GM12865 (cell line): ENCODE data around the gene MICALL1.
"Not testable (repeated sequence)": the region's sequence is repeated elsewhere in the genome, so short reads cannot be mapped to it uniquely, and the experiment has no call there.

Experiments
- DNase-seq: peaks from one replicate; pipeline ENCODE4 v3.0.0; 2010; ENCODE audit warnings: low read depth
- H3K4me3 ChIP-seq: 2 replicates; pipeline ENCODE4 v1.5.1; 2011; ENCODE audit warnings: mild to moderate bottlenecking, low read depth, low read length, control low read depth
- TF ChIP-seq, protein P1 (sequence below): IDR thresholded peaks from 2 replicates; pipeline ENCODE4 v1.5.1; 2011; ENCODE audit warnings: low read length, control low read depth, low read depth, inconsistent platforms; ENCODE audit not compliant: insufficient read depth; ENCODE audit errors: missing control alignments

MICALL1 gene

DNA sequence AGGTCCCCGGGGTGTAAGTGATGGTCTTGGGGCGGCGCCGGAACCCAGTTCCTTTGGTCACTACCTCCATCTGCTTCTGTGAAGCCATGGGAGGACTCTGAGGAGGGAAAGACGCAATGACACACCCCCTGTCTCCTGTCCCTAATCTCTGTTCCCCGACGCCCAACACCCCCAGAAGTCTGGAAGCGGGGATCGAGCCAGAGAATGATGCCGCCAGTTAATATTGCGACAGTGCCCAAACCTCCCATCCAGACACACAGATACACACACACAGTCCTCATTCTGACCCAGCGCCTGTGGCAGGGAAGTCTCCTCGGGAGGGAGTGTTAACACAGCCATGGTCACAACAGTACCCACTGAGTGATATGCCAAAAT lies 47.0 kb downstream of the MICALL1 start:
- H3K4me3 ChIP-seq, result peak overlapping the region; percentile 91
- DNase-seq, result no peak
- TF ChIP-seq, protein P1, sequence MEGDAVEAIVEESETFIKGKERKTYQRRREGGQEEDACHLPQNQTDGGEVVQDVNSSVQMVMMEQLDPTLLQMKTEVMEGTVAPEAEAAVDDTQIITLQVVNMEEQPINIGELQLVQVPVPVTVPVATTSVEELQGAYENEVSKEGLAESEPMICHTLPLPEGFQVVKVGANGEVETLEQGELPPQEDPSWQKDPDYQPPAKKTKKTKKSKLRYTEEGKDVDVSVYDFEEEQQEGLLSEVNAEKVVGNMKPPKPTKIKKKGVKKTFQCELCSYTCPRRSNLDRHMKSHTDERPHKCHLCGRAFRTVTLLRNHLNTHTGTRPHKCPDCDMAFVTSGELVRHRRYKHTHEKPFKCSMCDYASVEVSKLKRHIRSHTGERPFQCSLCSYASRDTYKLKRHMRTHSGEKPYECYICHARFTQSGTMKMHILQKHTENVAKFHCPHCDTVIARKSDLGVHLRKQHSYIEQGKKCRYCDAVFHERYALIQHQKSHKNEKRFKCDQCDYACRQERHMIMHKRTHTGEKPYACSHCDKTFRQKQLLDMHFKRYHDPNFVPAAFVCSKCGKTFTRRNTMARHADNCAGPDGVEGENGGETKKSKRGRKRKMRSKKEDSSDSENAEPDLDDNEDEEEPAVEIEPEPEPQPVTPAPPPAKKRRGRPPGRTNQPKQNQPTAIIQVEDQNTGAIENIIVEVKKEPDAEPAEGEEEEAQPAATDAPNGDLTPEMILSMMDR, result no peak

DNA sequence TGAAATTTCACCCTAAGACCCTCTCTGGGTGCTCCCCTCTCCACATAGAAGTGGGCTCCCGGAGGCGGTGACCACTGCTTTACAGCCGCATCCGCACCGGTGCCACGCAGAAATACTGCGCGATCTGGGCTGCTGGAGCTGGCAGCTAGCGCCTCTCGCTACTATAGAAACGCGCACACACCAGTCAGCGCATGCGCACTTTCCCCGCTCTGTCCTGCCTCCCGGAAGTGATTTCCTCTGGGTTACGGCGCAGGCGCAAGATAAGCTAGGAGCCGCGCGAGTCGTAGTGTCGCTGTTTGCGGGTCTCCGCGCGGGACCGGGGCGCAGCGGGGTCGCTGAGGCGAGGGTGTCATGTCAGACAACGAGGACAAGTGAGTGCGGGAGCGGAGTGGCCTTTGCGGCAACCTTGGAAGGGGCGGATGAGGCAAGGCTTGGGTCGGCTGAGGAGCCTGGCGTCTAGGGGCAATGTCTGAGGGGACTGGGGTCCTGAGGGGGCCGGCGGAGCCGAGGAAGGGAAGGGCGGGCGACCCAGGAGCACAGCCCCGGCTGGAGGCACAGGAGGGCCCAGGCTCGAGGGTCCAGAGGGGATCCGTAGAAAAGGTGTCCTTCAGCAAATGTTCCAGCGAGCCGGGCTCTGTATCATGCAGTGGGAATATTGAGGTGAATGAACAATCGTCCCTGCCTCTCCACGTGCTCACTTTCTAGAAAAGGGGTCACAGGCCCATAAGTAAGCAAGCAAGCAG lies 47.5 kb downstream of the MICALL1 start, which contains the start of the genes C22orf23 and POLR2F:
Gene C22orf23 (minus strand): TSS at position 165 of the 743 bp plus-strand sequence. CDS start 452 bp downstream, outside the sequence.
Gene POLR2F (plus strand): TSS at position 263 of the 743 bp plus-strand sequence. CDS start 89 bp downstream, at position 352.
- DNase-seq, result peak; percentile 97
- peak within 1 kb of the TSS; percentile 91 for H3K4me3 ChIP-seq
- TF ChIP-seq, protein P1, result no peak

DNA sequence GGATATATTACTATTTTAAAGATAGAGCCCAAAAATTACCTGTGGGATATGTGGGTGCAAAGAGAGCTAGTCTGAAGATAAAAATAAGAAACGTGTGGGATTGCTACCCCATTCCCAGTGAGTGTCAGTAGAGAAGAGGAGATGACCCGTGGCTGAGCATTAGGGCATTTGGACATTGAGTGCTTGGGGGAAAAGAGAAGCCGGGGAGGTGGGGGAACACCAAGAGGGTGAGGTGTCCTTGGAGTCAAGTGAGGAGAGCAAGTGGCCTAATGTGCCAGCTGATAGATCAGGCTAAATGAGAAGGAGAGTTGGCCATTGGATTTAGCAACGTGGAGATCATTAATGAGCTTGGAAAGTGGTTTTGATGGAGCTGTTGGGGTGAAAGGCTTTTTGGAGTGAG lies 48.6 kb downstream of the MICALL1 start:
- H3K4me3 ChIP-seq, result peak overlapping the region; percentile 91
- DNase-seq, result no peak
- TF ChIP-seq, protein P1, result no peak

DNA sequence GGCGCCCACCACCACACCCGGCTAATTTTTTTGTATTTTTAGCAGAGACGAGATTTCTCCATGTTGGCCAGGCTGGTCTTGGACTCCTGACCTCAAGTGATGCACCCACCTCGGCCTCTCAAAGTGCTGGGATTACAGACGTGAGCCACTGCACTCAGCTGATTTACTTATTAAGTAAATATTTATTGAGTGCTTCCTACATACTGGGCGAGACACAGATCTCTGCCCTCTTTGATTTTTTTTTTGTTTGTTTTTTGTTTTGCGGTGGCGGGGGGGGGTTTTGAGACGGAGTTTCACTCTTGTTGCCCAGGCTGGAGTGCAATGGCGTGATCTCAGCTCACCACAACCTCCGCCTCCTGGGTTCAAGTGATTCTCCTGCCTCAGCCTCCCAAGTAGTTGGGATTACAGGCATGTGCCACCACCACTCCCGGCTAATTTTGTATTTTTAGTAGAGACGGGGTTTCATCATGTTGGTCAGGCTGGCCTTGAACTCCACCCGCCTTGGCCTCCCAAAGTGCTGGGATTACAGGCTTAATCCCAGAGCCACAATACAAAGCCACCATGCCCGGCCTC lies 49.8 kb downstream of the MICALL1 start:
- DNase-seq, H3K4me3 ChIP-seq: not testable (repeated sequence)

DNA sequence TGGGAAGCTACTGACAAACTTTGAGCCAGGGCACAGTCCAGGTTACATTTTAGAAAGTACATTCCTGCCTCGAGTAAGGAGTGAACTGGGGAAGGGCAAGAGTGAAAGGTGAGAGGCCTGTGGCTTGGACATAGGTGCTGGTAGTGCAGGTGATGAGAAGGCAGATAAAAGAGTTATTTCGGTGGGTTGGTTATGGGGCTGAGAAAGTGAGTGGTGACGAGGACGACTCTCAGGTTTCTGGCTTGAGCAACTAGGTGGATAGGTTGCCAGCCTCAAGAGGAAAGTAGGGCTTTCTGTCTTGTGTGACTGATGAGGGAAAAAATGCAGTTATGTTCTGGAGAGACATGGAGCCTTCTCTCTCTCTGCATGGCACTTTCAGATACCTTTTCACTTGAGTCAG lies 51.1 kb downstream of the MICALL1 start:
- H3K4me3 ChIP-seq, result no peak overlapping the region
- DNase-seq, result no peak
- TF ChIP-seq, protein P1, result no peak

DNA sequence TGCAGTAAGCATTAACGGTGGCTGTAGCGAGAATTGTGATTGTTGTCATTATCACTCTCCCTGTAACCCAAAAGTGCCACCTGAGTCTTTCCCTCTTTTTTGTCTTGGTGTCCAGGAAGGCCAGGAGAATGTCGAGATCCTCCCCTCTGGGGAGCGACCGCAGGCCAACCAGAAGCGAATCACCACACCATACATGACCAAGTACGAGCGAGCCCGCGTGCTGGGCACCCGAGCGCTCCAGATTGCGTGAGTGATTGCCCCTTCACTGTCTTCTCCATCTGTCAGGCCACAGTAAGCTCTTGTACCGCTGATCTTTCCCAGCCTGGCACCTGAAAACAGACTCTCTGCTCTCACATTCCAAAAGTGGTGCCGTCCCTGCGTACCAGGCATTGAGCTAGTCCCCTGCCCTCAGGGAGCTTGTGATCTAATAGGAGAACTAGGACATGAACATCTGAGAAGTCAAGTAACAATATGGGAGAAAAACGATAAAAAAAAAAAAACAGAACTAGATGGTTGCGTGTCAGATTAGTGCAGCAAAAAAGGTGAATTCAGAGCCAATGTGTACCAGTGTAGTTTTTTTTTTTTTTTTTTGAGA lies 53.2 kb downstream of the MICALL1 start:
- H3K4me3 ChIP-seq, result no peak overlapping the region
- no peak for DNase-seq
- TF ChIP-seq, protein P1, result no peak

DNA sequence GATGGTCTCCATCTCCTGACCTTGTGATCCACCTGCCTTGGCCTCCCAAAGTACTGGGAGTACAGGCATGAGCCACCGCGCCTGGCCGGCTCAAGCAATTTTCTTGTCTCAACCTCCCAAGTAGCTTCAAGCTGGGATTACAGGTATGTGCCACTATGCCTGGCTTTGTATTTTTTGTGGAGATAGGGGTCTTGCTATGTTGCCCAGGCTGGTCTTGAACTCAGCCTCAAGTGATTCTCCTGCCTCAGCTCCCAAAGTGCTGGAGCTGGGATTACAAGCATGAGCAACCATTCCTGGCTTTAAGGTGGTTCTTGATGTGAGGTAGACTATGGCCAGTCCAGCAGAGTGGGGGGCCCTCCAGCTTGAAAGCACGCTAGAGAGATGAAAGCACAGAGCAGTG lies 55.0 kb downstream of the MICALL1 start:
- TF ChIP-seq, protein P1, result no peak
- no peak overlapping the region for H3K4me3 ChIP-seq
- no peak for DNase-seq
